Mesothelial cell of epicardium (in vitro differentiated cells): ENCODE data around the gene NOX4. TPM values are rescaled to one million over a fixed set of nuclear protein-coding genes. Genes with fewer than 3 reads are reported as not detected.

Experiments used
- DNase-seq, 2 experiments: peaks; one replicate each; pipeline ENCODE4 v3.0.0; 2021; ENCODE audit warnings: low spot score in 2 of 2; ENCODE audit not compliant: unreplicated experiment in 2 of 2
- H3K27ac Mint-ChIP-seq: 2 replicates; pipeline ENCODE4 v1.8.0; 2021; ENCODE audit warnings: mixed read lengths
- H3K27me3 Mint-ChIP-seq: 2 replicates; pipeline ENCODE4 v1.8.0; 2021; ENCODE audit warnings: low read depth, mixed read lengths
- H3K36me3 Mint-ChIP-seq: 2 replicates; pipeline ENCODE4 v1.8.0; 2021; ENCODE audit warnings: mixed read lengths
- H3K4me1 Mint-ChIP-seq: 2 replicates; pipeline ENCODE4 v1.8.0; 2021; ENCODE audit warnings: mixed read lengths
- H3K4me3 Mint-ChIP-seq: 2 replicates; pipeline ENCODE4 v1.8.0; 2021; ENCODE audit warnings: mild to moderate bottlenecking, moderate library complexity, mixed read lengths
- H3K9me3 Mint-ChIP-seq: 2 replicates; pipeline ENCODE4 v1.8.0; 2021; ENCODE audit warnings: mixed read lengths
- total RNA-seq: library from RNA; stranded (reverse); gene quantifications from 3 replicates; pipeline ENCODE4 v1.2.1, GENCODE V29; 2021
- TF ChIP-seq, protein P1 (sequence below): fragments of 200-600 bp; sonication (generic); IDR thresholded peaks from one replicate; pipeline ENCODE4 v1.5.0; 2021; ENCODE audit warnings: antibody characterized with exemption; ENCODE audit not compliant: unreplicated experiment

Gene NOX4
- total RNA-seq, 1 donor from 2014 or later, result 17.9 TPM

DNA sequence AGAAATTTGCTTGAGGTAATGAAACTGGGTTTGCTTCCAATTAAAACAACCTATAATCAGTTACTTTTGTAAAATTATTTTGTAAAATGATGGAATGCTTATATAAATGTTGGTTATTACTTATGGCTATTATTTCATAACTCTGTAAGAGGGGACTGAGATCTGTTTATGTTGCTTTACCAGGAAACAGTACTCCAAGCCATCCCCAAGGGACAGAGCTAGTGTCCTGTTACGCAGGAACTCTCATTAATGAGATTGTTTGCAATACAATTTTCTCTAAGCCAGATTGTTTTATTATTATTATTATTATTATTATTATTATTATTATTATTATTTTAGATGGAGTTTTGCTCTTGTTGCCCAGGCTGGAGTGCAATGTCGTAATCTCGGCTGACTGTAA lies 2.3 kb upstream of the NOX4 start:
- Mint-ChIP-seq H3K9me3 (no peaks in the 10 kb centered on the region), H3K27ac (no peak overlapping the region), H3K36me3 (no peaks in the 10 kb centered on the region), H3K27me3 (no peaks in the 10 kb centered on the region), H3K4me1 (peaks cover 43% of the 10 kb centered on the region), H3K4me3 (no peak overlapping the region)
- TF ChIP-seq, protein P1, sequence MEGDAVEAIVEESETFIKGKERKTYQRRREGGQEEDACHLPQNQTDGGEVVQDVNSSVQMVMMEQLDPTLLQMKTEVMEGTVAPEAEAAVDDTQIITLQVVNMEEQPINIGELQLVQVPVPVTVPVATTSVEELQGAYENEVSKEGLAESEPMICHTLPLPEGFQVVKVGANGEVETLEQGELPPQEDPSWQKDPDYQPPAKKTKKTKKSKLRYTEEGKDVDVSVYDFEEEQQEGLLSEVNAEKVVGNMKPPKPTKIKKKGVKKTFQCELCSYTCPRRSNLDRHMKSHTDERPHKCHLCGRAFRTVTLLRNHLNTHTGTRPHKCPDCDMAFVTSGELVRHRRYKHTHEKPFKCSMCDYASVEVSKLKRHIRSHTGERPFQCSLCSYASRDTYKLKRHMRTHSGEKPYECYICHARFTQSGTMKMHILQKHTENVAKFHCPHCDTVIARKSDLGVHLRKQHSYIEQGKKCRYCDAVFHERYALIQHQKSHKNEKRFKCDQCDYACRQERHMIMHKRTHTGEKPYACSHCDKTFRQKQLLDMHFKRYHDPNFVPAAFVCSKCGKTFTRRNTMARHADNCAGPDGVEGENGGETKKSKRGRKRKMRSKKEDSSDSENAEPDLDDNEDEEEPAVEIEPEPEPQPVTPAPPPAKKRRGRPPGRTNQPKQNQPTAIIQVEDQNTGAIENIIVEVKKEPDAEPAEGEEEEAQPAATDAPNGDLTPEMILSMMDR, result no peak
- no peak for DNase-seq

DNA sequence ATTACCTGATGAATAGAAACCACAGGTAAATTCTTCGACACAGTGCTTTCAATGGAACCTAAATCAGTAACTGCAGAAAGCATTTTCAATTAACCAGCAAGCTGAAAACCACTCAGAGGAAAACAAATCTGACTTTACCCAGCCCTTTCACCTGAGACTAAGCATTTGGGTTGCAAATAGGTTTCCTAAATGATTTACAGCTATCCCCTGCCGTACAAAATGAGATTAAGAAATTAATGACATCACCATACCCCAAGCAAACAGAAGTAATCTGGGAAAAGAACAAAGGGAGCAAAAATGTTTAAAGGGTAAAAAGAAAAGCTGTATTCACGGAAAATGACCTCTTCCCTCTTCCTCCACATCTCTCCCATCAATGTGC lies 584 bp downstream of the NOX4 start:
- TF ChIP-seq, protein P1, result no peak
- Mint-ChIP-seq H3K36me3 (no peaks in the 10 kb centered on the region), H3K27me3 (no peaks in the 10 kb centered on the region), H3K27ac (peak overlapping the region; percentile 94), H3K4me3 (peak overlapping the region; percentile 77), H3K9me3 (no peaks in the 10 kb centered on the region), H3K4me1 (peaks cover 49% of the 10 kb centered on the region)
- DNase-seq, result no peak

DNA sequence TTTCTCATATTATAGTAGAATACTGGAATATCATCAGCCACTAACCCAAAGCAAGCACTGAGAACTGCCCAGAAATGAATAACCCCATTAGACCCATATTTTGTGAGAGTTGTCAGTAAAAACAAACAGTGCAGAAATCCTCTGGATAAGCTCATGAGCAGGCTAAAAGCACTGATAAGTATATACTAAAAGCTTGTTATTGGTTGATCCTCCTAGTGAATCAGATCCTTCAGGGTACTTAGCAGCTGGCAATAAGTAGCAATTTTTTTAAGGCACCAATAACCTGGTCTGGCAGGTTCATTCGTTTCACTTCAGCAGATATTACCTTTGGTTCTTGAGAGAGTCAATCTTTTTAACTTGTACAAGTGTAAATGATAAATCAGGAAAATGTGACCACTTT lies 1.2 kb downstream of the NOX4 start:
- TF ChIP-seq, protein P1, result no peak
- Mint-ChIP-seq H3K4me1 (peaks cover 47% of the 10 kb centered on the region), H3K9me3 (no peaks in the 10 kb centered on the region), H3K4me3 (peak overlapping the region; percentile 77), H3K27ac (peak overlapping the region; percentile 94), H3K36me3 (no peaks in the 10 kb centered on the region), H3K27me3 (no peaks in the 10 kb centered on the region)
- no peak for DNase-seq

DNA sequence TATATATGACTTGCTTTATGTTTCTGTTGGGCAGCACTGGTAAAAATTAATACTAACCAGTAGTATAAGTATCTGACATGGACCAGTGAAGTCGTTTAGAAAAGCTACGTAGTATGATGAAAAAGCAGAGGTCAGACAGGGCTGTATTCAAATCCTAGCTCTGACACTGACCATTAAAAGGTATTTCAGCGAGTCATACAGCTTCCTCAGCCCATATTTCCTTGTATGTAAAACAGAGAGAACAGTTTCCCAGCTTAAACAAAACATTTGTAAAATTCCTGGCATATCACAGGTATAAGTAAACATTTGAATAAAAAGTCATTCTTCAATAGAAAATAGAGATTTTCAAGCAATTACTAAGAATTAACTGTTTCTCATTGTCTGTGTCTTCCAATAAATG lies 4.2 kb downstream of the NOX4 start:
- H3K27ac Mint-ChIP-seq, result peak overlapping the region; percentile 48
- H3K4me1 Mint-ChIP-seq, result peaks cover 41% of the 10 kb centered on the region
- H3K36me3 Mint-ChIP-seq, result peaks cover 10% of the 10 kb centered on the region
- no peak overlapping the region for H3K4me3 Mint-ChIP-seq
- TF ChIP-seq, protein P1, result no peak
- H3K27me3 Mint-ChIP-seq, result no peaks in the 10 kb centered on the region
- H3K9me3 Mint-ChIP-seq, result peaks cover 4% of the 10 kb centered on the region
- no peak for DNase-seq

DNA sequence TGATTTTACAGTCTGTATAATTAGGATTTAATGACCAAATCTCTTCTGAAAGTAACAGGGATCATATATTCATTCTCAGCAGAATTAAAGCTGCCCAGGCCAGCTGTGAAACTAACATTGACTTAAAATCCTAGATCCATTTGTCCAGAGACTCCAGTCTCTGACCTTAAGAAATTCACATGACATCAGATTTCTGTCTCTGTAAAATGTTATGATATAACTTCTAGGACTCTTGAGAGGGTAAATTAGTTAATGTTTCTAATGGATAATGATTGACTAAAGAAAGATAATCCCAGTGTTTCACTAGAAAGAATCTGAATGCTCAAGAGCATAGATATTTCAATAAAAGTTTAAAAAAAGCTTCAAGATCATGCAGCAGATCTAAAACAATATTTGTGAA lies 6.3 kb downstream of the NOX4 start:
- H3K27ac Mint-ChIP-seq, result peak overlapping the region; percentile 26
- H3K4me1 Mint-ChIP-seq, result peaks cover 23% of the 10 kb centered on the region
- TF ChIP-seq, protein P1, result no peak

DNA sequence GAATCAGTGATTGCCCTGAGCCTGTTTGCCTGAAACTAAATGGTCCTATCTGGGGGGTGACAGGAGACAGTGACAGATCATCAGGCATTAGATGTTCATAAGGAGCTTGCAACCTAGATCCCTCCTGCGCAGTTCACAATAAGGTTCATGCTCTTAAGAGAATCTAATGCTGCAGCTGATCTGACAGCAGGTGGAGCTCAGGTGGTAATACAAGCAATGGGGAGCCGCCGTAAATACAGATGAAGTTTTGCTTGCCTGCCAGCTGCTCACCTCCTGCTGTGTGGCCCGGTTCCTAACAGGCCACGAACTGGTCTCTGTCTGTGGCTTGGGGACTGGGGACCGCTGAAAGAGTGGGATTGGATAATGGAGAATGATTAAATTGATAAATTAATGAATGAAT lies 14.0 kb downstream of the NOX4 start:
- no peak for DNase-seq
- H3K4me3 Mint-ChIP-seq, result no peak overlapping the region
- no peaks in the 10 kb centered on the region for H3K27me3 Mint-ChIP-seq
- H3K9me3 Mint-ChIP-seq, result no peaks in the 10 kb centered on the region
- H3K27ac Mint-ChIP-seq, result no peak overlapping the region
- H3K36me3 Mint-ChIP-seq, result peaks cover 31% of the 10 kb centered on the region
- TF ChIP-seq, protein P1, result no peak
- H3K4me1 Mint-ChIP-seq, result peaks cover 9% of the 10 kb centered on the region

More for the DNA sequence above, 6.3 kb downstream of the NOX4 start:
- H3K27me3 Mint-ChIP-seq, result no peaks in the 10 kb centered on the region
- no peak overlapping the region for H3K4me3 Mint-ChIP-seq
- peaks cover 25% of the 10 kb centered on the region for H3K36me3 Mint-ChIP-seq
- H3K9me3 Mint-ChIP-seq, result peaks cover 4% of the 10 kb centered on the region
- no peak for DNase-seq
